Measurements from ENCODE around the gene ISX. TPM values are rescaled to one million over a fixed set of nuclear protein-coding genes. Genes with fewer than 3 reads are reported as not detected.

Gene ISX
- total and polyA plus RNA-seq, 9 of the 15 experiments (the other 6 are each of a cell fraction or from before 2014, with no cell fraction given): 0.03 to 0.36 (median 0.07) TPM

GRCh38 chr22:35056486-35056885 is 9.5 kb upstream of the ISX start:
- H3K27ac ChIP-seq (ENCODE audit: extremely low read depth, low read depth, low read length): peak overlapping the region; percentile 39; the same call in 1 of the 3 replicates
- BruUV-seq (replicated peaks): no TSS peak

More at GRCh38 chr22:35056486-35056885, 9.5 kb upstream of the ISX start:
- ChIA-PET POLR2A (interaction anchor here (1.0 kb wide), 1 partner anchor 11 kb away, joined by 3 read pairs; no protein-coding TSS in a partner anchor), CTCF (ENCODE audit: low intra/inter-chr PET ratio) (no interaction called here)
- H3K79me2 ChIP-seq (ENCODE audit: control insufficient read depth, insufficient read depth, low read length): no peaks in the 10 kb centered on the region
- H4K20me1 ChIP-seq (replicated peaks; ENCODE audit: control insufficient read depth, insufficient read depth, low read length): no peaks in the 10 kb centered on the region
- H3K4me1 ChIP-seq (replicated peaks in 1 of 2; ENCODE audit: control insufficient read depth in 2 of 2, insufficient read depth in 2 of 2, low read length in 2 of 2): peaks cover 0 to 7% of the 10 kb centered on the region in 2 experiments; a peak in 3 of 5 replicates
- H3K4me3 ChIP-seq: no peak overlapping the region
- FAIRE-seq (no peak), ATAC-seq (0 out of 3 replicates have a peak, but pooled peaks have one; percentile 36), DNase-seq (ENCODE audit: extremely low read depth in 1 of 4, low spot score in 3 of 4) (peak in 2 of 4 experiments; percentile 12 to 15)
- in situ Hi-C loops (cut with MboI) (no loop called here), intact Hi-C loops (cut with micrococcal nuclease) (no loop called here)
- no peaks in the 10 kb centered on the region for H3K36me3 ChIP-seq (ENCODE audit: control insufficient read depth, insufficient read depth, low read length)
- no peak overlapping the region for H3K9ac ChIP-seq (ENCODE audit: insufficient read depth in 1 of 2, low read depth in 2 of 2, low read length in 2 of 2)
- TF ChIP-seq RAD51 (IDR thresholded peaks at IDR 0.05; ENCODE audit: borderline replicate concordance, low read depth) (peak; percentile 61), REST (IDR thresholded peaks at IDR 0.05; ENCODE audit: borderline replicate concordance) (0 out of 2 replicates have a peak, but pooled peaks have one; percentile 5), REST (CRISPR knock-in tag; IDR thresholded peaks at IDR 0.05; ENCODE audit: low read depth) (no peak), USF1 (CRISPR knock-in tag; IDR thresholded peaks at IDR 0.05) (0 out of 2 replicates have a peak, but pooled peaks have one; percentile 11), SRSF1 (IDR thresholded peaks at IDR 0.05; ENCODE audit: low read depth, low read length) (no peak), NFYB (IDR thresholded peaks at IDR 0.05; ENCODE audit: extremely low read depth, insufficient read length) (peak; percentile 40), ZNF449 (CRISPR knock-in tag; IDR thresholded peaks at IDR 0.05) (no peak), USF2 (CRISPR knock-in tag; IDR thresholded peaks at IDR 0.05) (peak; percentile 55; the same call in 1 of the 2 replicates)
- H3K4me2 ChIP-seq (ENCODE audit: insufficient read depth, low read length): no peak overlapping the region
- H3K9me3 ChIP-seq (replicated peaks; ENCODE audit: control insufficient read depth, insufficient read depth, low read depth, low read length): no peaks in the 10 kb centered on the region
- H3K27me3 ChIP-seq (ENCODE audit: control insufficient read depth in 2 of 2, insufficient read depth in 2 of 2, low read length in 2 of 2): no peaks in the 10 kb centered on the region
- H3K9me1 ChIP-seq (ENCODE audit: control insufficient read depth, insufficient read depth, low read length): no peaks in the 10 kb centered on the region
- H2AFZ ChIP-seq (ENCODE audit: low read depth, low read length): 0 out of 2 replicates have a peak overlapping the region, but pooled peaks have one; percentile 9
